GM12873 (cell line): ENCODE data around the gene GABRB3.

Source experiments
- TF ChIP-seq, protein P1 (sequence below): IDR thresholded peaks from 2 replicates; pipeline ENCODE4 v1.5.1; 2012; ENCODE audit warnings: low read depth, mild to moderate bottlenecking, moderate library complexity, low read length, control low read depth; ENCODE audit not compliant: insufficient read depth; ENCODE audit errors: missing control alignments

The GABRB3 gene

DNA sequence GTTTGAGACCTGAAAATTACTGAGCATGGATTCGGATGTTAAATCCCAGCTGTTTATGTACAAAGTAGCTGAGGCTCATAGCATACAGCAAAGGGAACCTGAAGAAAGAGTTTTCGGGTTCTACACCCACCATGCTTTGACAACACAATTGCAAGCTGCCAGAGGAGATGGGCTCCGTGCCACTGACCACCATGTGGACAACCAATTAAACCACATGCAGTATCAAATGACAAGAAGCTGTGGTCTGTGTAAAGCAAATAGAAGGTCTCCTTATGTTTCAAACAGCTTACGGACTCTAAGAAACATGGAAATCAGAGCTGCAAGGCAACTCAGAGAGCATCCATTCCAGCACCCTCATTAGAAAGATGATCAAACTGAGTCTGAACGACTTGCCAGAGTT is 12.9 kb downstream of the GABRB3 start:
- TF ChIP-seq, protein P1, sequence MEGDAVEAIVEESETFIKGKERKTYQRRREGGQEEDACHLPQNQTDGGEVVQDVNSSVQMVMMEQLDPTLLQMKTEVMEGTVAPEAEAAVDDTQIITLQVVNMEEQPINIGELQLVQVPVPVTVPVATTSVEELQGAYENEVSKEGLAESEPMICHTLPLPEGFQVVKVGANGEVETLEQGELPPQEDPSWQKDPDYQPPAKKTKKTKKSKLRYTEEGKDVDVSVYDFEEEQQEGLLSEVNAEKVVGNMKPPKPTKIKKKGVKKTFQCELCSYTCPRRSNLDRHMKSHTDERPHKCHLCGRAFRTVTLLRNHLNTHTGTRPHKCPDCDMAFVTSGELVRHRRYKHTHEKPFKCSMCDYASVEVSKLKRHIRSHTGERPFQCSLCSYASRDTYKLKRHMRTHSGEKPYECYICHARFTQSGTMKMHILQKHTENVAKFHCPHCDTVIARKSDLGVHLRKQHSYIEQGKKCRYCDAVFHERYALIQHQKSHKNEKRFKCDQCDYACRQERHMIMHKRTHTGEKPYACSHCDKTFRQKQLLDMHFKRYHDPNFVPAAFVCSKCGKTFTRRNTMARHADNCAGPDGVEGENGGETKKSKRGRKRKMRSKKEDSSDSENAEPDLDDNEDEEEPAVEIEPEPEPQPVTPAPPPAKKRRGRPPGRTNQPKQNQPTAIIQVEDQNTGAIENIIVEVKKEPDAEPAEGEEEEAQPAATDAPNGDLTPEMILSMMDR: no peak

DNA sequence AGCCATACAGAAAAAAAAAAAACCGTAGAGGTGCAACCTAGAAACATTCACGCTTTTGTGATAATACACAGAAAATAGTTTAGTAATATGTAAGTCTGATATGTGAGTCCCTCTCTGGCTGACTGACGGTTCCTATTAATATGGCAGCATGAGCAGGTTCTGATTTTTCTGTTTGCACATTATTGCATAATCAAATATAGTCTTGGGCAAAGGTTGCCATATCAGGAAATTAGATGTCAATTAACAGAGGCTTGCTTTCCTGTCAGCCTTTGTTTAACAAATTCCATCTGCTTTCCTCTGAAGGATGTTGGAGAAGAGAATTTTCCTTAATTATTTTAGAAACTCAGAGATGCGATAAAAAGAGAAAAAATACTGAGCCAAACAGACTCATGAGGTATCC is 14.8 kb downstream of the GABRB3 start:
- TF ChIP-seq, protein P1: no peak

DNA sequence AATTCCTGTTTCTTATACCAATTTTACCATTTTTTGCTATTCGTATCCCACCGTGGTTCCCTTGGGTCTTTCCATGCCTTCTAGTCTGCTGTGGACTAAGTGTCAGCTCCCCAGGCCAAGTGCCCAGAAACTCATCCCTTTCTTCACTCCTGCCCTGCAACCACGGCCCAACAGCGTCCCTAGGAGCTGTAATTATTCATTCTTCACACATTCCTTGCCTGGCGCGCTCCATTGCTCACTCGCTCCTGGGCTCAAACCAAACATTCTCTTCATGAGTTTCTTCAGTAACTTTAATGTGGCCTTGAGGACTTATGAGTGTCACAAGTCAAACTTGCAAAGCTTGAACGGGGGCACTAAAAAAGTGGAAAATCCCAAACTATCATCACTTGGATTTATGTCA is 15.7 kb downstream of the GABRB3 start:
- TF ChIP-seq, protein P1: no peak

DNA sequence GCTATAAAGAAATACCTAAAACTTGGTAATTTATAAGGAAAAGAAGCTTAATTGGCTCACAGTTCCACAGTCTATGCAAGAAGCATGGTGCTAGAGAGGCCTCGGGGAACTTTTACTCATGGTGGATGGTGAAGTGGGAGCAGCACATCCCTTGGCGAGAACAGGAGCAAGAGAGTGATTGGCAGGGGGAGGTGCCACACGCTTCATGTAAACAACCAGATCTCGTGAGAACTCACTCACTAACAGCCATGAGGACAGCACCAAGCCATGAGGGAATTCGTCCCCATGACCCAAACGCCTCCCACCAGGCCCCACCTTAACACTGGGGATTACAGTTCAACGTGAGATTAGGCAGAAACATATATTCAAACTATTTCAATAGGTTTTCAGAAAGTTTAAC is 28.0 kb downstream of the GABRB3 start:
- TF ChIP-seq, protein P1: no peak

DNA sequence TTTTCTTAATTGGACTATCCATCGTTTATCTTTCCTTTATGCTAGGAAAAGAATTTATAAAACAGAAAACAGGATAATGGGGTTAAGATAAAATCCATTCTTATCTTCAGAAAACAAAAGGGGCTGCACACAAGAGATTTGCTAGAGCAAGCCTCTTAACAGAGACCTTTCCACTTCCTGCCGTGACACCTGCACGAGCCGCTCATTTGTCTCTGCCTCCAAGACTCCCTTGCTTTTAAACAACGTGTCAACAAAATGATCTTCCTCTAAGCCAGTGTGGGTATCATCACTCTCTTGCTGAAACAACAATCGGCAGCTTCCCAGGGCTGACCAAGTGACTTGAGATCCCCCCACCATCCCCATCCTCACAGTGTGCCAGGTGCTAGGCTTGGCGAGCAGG is 33.1 kb downstream of the GABRB3 start:
- TF ChIP-seq, protein P1: no peak

DNA sequence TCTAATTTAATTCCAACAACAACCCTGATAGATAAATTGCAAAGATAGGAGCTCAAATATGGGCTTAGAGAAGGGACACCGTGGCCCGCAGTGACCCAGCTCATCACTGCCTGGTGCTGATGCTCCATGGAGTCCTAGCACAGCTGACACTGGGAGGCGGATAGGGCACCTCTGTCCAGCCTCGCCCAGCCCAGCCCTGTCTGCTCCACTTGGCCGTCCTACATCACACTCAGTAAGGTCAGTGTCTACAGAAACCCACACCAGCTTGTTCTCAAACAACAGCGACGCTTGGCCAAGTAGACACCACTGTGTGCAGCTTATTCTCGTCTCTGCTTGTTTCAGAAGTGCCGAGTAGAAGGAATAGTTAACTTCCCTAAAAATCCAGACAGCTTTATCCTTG is 33.9 kb downstream of the GABRB3 start:
- TF ChIP-seq, protein P1: no peak

DNA sequence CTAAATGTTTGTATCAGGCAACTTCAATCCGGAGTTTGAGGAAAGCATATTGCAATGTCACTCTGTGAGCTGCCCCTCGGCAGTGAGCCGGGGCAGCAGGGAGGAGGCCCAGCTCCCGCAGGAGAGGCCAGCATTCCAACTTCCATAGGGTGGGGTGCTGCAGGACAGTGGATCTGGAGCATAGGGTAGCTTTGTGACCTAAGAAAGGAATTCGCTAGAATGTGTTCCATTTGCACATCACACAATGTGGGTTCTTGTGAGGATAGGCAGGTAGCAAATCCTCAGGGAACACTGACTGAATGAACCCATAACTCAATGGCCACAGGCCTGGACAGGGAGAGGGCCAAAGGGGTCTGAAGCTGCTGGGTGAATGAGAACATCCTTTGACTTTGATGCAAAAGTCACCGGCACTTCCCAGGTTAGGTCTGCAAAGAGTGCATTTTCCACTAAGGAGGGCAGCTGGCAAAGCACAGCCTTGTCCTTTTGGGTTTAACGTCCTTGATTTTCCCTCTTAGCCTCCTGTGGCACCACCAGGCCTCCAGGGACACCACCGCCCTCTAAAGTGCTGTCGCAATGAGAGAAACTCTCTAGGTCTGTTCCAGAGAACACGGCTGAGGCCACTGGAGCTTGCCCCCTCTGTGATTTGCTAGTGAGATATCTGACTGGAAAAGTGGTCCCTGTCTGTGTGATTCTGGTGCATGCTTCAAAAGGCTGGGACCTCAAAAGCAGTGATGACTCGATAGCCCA is 36.2 kb downstream of the GABRB3 start:
- TF ChIP-seq, protein P1: no peak
